NCI-H146 treated with DMSO at 0.1 percent for 48 hours (cell line): ENCODE measurements around the gene NCK2.
A peak's percentile ranks its signal among the peaks of the same experiment; 100 is the strongest.

Experiments used
- DNase-seq: peaks from one replicate; lab custom pipeline; 2025; ENCODE audit not compliant: unreplicated experiment; lab: John Stamatoyannopoulos, UW

The NCK2 gene

DNA sequence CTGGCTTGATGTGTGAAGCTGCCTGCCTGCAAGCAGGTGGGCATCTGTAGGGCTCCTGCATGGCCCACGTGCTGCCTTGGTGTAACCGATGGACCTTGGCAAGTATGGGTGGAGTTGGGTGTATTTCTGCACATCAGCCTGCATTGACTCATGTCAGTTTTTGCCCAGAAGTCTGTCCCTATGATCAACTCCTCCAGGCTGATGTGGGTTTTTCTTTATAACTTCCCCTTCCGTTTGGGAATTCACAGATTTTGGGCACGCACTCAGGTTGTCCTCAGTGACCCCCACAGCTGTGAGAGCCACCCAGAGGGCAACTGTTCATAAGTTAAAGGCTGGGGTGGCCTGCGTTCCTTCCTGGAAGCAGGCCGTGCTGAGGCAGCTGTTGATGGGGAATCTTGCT is 123.3 kb downstream of the NCK2 start:
- no peak for DNase-seq

DNA sequence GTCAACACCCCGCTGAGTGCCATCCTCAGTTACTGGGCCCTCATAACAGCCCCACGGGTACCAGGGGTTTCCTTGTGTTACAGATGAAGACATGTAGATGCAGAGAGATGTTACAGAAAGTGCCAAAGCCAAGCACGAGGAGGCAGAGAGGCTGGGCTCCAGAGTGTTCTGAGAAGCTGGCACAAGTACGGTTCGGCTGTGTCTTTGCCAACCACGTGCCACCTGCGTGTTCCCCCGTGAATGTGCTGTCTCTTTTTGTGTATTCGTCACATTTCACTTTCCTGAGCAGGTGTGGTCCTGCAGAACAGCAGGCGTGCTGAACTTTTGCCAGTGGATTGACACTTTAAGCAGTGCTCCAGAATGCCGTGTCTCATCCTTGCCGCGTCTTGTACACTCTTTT is 124.6 kb downstream of the NCK2 start:
- no peak for DNase-seq

- no peak for DNase-seq
These were observed 125.3 kb downstream of the NCK2 start for GRCh38 chr2:105870062-105870461.

DNA sequence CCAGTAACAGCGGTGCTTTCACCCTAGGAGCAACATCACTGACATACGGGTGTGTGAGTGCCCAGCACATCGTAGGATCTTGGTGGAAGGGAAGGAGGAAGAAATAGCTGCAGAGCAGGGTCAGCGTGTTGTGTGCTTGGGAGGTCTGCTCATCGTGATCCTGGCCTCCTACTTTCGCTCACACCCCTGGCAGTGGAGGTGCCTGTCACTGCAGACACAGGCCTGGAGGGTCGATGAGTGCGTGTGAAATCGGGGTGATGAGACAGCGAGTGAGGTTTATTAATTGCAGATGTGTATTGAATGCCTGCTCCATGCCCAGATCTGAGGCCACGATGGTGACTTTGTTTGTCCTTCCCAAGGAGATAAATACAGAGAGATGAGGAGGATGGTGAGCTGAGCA is 126.1 kb downstream of the NCK2 start:
- no peak for DNase-seq

DNA sequence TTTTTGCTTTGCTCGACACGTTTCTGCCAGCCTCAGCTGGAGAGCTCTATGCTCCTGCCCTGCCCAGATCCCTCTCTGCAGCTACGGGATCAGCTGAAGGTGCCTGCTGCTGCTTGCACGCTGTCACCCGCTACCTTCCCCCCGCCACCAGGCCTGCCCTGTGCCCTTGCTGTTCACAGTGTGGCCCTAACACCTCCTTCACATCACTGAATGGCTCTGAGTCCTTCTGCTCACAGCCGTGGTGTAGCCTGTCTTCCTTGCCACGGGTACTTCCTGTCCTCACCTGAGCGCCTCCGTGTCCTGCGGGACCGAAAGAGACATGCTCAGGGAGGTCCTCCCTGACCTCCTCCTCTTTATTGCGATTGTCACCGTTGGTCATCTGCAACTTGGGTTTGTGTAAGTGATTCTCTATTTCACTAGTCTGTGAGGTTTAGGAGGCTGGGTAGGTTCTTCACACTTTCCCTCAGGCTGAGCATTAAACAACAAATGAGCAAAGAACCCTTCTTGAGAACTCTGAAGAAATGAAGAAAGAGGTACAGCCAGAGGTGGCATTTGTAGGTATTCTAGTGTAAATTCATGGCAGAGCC is 127.5 kb downstream of the NCK2 start:
- no peak for DNase-seq

- no peak for DNase-seq
These were observed 128.1 kb downstream of the NCK2 start for GRCh38 chr2:105872830-105873229.

GRCh38 chr2:105873281-105873680 is 128.6 kb downstream of the NCK2 start:
- no peak for DNase-seq

DNA sequence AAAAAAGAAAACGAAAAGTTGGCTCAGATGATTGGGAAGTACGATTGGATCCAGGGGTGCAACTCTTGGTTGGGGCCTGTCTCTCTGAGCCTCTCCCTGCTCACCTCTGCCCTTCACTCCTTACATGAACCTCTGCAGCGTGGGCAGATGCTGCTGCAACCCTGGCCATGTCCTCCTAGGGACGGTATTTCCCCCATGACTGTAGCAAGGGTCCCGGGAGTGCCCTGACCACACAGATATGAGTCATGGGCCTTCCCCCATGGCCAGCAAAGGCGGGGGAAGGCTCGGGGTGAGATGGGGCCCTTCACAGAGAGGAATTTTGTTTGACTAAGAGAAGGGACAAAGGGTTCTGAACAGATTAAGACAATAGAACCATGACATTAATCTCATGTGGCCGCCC is 129.0 kb downstream of the NCK2 start:
- DNase-seq, result no peak

GRCh38 chr2:105874466-105874865 is 129.8 kb downstream of the NCK2 start:
- DNase-seq, result no peak

DNA sequence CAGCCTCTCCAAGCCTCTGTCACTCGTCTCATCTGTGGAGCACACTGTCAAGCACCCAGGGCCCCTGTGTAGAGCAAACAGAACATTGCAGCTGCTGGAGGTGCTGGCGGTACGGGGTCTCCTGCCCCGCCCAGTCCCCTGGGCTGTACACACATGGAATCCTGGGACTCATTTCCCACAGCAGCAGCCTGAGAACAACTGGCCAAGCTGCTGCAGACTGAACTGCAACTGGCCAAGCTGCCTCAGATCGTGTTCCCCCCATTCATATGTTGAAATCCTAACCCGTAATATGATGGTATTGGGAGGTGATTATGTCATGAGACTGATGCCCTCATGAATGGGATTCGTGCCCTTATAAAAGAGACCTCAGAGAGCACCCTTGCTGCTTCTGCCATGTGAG is 130.5 kb downstream of the NCK2 start:
- DNase-seq, result peak; percentile 41

GRCh38 chr2:105876191-105876590 is 131.5 kb downstream of the NCK2 start:
- no peak for DNase-seq

GRCh38 chr2:105877945-105878344 is 133.2 kb downstream of the NCK2 start:
- DNase-seq, result no peak

GRCh38 chr2:105879106-105879802 is 134.5 kb downstream of the NCK2 start:
- no peak for DNase-seq

DNA sequence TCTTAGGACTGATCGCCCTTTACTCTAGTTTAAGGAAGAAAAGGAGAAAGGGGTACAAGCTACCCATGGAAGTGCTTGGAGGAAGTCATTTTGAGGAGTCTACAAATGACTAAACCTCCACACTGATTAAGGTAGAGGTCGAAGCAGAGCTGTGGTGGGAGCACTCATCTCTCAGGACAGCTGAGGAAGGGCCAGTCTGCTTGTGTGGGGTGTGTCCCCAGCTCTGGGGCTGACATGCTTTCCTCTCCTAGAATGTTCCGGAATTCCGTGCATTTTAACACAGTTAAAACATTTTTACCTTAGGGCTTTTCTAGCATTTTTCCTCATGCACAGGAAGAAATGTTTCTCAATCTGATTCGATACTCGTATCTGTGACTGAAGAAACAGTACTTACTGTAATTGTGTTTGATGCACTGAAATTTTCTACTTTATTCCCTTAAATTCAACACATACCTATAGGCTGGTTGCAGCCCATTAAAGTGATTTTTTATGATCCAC is 135.1 kb downstream of the NCK2 start:
- no peak for DNase-seq

GRCh38 chr2:105880637-105881036 is 135.9 kb downstream of the NCK2 start:
- DNase-seq, result no peak

DNA sequence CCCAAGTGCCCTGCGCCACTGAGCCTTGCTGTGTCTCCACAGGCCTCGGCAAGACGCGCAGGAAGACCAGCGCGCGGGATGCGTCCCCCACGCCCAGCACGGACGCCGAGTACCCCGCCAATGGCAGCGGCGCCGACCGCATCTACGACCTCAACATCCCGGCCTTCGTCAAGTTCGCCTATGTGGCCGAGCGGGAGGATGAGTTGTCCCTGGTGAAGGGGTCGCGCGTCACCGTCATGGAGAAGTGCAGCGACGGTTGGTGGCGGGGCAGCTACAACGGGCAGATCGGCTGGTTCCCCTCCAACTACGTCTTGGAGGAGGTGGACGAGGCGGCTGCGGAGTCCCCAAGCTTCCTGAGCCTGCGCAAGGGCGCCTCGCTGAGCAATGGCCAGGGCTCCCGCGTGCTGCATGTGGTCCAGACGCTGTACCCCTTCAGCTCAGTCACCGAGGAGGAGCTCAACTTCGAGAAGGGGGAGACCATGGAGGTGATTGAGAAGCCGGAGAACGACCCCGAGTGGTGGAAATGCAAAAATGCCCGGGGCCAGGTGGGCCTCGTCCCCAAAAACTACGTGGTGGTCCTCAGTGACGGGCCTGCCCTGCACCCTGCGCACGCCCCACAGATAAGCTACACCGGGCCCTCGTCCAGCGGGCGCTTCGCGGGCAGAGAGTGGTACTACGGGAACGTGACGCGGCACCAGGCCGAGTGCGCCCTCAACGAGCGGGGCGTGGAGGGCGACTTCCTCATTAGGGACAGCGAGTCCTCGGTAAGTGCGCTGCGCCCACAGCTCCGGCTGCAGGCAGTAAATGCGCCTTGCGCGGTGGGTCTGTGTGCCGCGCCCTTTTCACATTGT is 136.8 kb downstream of the NCK2 start:
- DNase-seq, result no peak

DNA sequence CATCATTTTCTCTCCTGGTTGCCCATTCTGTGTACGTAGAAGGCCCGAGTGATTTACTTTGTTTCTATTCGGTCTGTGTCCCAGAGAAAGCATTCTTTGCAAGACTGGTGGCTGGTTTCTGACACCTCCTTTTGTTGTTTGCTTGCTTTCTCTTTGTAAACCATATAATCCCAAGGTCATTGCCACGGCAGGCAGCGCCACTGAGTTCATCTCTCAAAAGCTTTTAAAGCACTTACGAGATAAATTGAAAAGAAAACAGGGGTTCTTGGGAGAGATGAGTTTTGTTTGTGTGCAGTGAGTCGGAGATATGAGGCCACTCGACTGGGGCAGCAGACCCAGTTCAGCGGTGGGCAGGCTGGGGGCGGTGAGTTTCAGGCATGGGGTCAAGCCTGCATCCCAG is 137.6 kb downstream of the NCK2 start:
- DNase-seq, result no peak

- no peak for DNase-seq
These were observed 138.3 kb downstream of the NCK2 start for GRCh38 chr2:105882920-105883435.

DNA sequence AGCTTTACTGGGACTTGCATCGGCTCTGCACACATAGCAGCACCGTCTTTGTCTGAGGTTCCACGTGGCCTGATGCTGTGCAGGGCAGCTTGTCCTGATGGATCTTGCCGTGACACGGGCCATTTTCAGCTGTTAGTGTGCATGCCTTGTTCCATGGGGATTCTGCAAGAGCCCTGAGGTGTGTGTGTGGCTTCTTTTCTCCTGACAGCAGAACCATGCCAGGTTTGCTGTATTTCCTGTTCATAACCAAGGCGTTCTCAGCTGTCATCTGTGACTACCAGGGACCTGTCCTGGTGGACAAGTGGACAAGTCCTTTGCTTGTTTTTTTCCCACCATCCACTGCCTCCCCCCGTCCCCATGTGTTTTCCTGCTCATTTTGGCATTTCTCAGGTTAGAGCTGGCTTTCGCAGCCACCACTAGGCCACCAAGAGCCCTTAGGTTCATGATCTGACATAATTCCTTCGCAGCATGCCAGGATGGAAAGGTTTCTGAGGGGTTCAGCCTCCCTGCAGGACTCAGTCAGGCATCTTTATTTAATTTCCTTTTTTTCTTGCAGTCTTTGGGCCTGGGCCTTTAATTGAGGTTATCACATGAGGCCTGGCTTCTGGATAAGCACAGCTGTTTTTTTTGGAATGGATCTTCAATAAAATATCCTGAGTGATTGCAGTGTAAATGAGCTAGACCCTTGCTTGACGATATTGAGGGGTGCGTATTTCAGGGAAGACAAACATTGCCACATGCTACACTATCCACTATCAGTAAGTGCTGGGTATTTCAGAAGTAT is 139.4 kb downstream of the NCK2 start:
- DNase-seq, result no peak

DNA sequence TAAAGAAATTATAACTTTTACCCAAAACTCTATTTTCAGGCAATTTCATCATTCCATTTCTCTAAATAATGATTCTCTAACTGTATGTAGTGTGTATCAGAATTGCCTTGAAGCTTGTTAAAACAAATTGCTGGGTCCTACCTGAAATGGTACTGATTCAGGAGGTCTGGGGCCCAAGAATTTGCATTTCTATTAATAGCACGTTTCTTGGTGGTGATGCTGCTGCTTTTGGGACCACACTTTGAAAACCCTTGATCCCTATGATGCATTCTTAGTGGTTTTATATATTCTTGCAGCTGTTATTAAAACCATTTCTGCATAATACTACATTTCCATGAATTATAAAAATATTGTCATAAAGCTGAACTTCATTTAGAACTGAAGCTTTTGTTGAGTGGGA is 140.7 kb downstream of the NCK2 start:
- no peak for DNase-seq

DNA sequence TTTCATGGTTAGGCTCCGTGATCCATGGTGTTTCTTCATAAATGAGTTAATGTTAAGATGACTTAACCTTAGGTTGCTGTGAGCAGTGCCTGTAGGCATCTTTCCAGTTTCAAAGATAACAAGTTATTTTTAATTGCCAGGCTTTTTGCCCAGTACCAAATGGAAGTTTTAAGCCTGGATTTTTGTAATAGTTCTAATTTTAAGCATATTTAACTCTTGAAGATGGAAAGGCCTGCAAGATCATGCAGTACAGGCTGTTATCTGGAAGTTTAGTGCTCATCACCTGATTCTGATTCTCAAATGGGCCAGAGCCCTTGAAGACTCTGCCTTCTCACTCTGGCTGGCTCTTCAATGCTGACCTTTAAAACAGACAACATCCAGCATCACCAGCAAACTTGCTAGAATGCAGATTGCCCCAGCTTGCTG is 141.3 kb downstream of the NCK2 start:
- no peak for DNase-seq
